Superior temporal gyrus (tissue), 1 donor: ENCODE data around the gene ITGA1.

Experiments
- DNase-seq: peaks from one replicate; pipeline ENCODE4 v3.0.0-alpha.2; 2016; ENCODE audit errors: extremely low spot score

The ITGA1 gene

DNA sequence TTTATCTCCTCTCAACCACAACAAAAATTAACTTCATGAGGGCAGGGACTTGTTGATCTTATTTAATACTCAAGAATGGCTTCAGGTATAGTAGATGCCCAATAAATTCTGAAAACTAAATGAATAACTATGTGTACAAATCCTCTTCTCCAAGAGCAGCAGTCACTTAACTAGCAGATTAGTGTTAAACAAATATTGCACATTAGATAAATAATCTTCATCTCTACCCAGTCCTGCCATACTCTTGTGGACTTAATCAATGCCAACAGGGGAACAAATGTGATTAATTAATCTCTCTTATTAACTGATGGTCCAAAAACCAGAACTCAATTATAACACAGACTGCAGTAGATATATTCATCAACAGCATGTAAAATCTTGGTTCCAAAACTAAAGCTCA, 15.0 kb upstream of the ITGA1 start:
- DNase-seq = no peak

GRCh38 chr5:52773342-52773741, 14.4 kb upstream of the ITGA1 start:
- no peak for DNase-seq

DNA sequence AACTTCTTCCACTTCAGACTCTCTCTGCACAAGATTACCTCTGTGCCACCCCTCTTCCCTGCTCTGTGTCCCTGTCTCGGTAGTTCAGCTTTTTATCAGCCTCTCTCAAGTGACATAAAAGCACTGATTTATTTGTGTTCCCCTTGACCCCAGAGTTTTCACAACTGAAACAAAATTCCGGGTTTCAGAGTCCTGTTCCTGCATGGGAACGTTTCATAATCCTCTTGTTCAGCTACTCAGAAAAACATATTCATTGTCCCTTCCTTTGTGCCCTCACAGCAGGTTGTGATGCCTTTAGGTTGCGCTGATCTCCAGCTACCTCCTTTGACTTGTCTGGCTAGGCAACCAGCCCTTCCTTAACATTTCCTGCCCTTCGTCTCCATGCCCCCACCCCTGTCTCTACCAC, 13.7 kb upstream of the ITGA1 start:
- no peak for DNase-seq

DNA sequence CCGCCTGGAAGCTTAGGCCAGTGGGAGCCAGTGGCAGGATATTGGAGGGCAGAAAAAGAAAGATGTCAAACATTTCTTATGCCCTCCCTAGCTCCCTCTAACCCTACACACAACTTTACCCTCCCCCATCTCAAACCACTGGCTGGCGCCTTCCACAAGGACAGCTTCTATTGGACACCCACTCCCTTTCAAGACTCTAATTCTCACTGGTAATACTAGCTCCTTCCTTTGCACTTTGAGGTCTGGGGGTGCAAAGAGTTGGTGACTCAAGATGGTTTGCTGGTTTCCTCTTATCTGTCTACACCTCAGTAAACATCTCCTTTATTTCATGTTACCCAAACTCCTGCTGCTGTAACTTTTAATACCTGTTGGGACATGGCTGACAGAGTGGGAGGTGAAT, 11.6 kb upstream of the ITGA1 start:
- no peak for DNase-seq

DNA sequence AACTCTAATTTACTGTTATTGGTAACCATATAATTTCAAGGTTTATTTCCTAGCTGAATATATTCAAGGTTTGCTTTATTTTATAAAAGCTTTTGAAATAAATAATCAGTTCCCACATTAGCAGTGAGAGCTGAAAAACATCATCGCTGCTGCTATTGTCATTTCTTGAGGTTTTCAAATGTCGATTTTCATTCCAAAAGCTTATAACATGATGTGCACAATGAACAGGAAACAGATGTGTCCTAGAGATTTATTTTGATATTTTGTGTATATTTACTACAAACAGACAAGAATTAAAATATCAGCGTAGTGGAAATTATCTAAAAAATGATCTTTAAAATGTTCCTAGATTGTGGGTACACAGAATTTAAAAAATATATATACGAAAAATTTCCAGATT, 10.5 kb upstream of the ITGA1 start:
- no peak for DNase-seq

- DNase-seq = no peak
Observed at GRCh38 chr5:52778781-52779180, 8.9 kb upstream of the ITGA1 start.

GRCh38 chr5:52779213-52779612, 8.5 kb upstream of the ITGA1 start:
- DNase-seq = no peak

DNA sequence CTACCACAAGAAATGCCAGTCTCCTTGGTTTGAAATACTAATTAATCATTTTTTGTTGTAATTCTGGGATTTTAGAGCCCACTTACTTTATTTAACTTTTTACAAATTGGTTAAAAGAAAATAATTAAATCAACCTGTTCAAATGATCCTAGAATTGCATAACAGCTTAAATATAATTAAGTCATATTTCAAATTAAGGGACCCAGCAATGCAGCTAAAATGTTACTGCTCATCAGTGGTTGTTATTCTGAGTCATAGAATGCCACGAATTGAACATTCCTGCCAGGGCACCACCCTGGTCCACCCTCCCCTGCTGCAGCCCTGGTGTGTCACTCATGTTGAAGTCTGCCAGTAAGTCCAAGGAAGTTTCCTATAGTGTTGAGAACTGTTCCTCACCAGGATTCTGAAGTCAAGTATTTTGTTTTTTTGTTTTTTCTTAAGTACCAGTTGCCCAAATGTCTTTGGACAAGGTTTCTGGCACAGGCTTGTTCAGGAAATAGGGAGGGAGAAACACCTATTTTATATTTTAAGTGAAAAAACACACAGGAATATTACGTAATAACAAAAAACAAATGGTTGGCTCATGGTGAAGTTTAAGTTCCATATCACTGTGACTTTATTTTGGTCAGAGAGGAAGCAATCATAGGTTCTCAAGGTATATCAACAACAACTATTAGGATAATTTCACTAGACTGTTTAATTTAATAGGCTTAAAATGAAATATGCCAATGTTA, 4.3 kb upstream of the ITGA1 start:
- no peak for DNase-seq

- no peak for DNase-seq
Observed at GRCh38 chr5:52784737-52785136, 3.0 kb upstream of the ITGA1 start.

DNA sequence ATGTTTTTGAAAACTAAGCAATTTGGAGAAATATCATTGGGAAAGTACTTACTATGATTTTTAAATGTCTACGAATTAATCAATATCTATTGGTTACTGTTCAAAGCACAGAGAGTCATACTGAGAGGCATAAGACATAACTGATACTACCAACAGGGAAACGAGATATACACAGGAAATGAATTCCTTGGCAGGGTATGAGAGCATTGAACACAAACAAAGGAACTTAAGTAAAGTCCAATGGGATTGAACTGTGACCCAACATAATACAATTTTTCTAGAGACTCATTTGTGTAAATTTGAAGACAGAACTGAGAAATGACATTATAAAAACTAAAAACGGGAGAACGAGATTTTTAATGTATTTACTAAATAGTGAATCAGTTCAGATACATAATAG, 1.3 kb upstream of the ITGA1 start:
- DNase-seq = no peak

GRCh38 chr5:52786949-52787599, 642 bp upstream of the ITGA1 start:
- DNase-seq = no peak

DNA sequence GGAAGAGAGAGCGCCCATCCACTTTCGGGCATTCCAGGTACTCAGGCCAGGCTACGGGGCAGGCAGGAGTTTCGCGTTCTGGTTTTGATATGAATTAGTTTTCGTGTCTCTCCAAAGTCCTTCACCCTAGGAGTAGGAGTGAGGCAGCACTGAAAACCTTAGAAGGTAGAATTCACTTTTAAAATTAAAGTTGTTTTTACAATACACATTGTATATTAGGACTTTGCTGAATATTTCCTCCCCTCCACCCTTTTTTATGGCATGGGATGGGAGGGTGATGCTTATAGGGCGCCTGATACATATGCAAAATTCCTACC, 747 bp downstream of the ITGA1 start:
- no peak for DNase-seq

DNA sequence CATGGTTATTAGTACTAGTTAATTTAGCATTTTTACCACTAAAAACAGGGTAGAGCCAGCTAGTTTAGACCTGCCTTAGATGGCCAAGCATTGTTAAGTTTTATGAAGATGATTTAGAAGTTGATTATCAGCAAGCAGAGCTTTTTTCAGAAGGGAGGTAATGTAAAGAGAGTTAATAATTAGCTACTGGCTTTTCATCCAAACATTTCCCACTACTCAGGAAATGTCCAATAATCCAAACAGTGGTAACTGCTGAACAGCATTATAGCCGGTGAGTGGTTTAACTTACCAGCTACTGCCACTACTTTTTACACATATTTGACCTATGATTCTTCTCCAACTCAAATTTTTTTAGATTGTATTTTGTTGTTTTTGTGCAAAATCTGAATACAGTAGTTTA, 1.7 kb downstream of the ITGA1 start:
- no peak for DNase-seq

DNA sequence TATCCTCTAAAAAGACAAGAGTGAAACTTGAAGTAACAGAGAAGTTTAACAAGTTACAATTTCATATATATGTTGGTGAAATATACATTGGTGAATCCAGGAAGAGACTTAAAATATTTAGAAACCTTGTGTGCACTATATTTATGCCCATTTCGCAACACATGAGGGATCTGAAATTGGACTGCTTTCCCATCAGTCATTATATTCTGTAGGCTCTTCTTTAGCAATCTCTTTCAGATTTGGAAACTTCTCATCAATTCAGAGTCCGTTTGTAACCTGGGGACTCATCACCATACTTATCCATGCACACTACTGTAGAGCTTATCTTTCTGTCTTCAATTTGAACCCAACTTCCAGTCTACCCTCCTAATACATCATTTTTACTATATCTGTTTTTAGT, 2.1 kb downstream of the ITGA1 start:
- DNase-seq = no peak

DNA sequence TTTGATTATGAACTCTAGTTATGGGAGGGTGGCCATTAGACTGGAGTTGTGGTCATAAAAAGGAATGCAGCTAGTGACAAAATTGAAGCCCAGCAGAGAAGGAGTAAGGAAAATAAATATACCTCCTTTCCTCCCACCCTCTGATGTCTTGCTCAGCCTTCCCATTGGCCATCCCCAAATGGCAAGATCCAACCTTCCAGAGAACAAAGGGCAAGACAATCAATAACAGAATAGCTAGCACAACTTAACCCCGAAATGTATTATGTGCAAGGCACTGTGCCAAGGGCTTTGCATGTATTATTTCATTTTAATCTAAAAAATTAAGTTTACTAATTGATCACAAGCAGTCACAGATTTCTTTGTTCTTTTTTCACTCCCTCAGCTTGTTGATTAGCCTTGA, 3.6 kb downstream of the ITGA1 start:
- no peak for DNase-seq

- no peak for DNase-seq
Observed at GRCh38 chr5:52794519-52794918, 6.8 kb downstream of the ITGA1 start.

GRCh38 chr5:52796031-52796430, 8.3 kb downstream of the ITGA1 start:
- DNase-seq = no peak

- no peak for DNase-seq
Observed at GRCh38 chr5:52796516-52797103, 8.9 kb downstream of the ITGA1 start.

- no peak for DNase-seq
Observed at GRCh38 chr5:52798938-52799337, 11.2 kb downstream of the ITGA1 start.

GRCh38 chr5:52799358-52799982, 11.8 kb downstream of the ITGA1 start:
- no peak for DNase-seq

GRCh38 chr5:52799983-52800393, 12.3 kb downstream of the ITGA1 start:
- DNase-seq = peak; percentile 97

DNA sequence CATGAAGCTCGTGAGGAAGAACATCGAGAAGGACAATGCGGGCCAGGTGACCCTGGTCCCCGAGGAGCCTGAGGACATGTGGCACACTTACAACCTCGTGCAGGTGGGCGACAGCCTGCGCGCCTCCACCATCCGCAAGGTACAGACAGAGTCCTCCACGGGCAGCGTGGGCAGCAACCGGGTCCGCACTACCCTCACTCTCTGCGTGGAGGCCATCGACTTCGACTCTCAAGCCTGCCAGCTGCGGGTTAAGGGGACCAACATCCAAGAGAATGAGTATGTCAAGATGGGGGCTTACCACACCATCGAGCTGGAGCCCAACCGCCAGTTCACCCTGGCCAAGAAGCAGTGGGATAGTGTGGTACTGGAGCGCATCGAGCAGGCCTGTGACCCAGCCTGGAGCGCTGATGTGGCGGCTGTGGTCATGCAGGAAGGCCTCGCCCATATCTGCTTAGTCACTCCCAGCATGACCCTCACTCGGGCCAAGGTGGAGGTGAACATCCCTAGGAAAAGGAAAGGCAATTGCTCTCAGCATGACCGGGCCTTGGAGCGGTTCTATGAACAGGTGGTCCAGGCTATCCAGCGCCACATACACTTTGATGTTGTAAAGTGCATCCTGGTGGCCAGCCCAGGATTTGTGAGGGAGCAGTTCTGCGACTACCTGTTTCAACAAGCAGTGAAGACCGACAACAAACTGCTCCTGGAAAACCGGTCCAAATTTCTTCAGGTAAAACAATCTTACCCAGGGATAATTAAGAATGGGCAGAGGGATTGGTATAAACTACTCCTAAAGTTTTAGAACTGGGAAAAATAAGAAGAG, 12.9 kb downstream of the ITGA1 start:
- peak; percentile 40 for DNase-seq
